ENCODE measurements around the gene TMEM91. TPM values are rescaled to one million over a fixed set of nuclear protein-coding genes. Genes with fewer than 3 reads are reported as not detected.

TMEM91 gene
- total RNA-seq, 2 experiments from 2014 or later: 10.7 to 12.7 TPM

DNA sequence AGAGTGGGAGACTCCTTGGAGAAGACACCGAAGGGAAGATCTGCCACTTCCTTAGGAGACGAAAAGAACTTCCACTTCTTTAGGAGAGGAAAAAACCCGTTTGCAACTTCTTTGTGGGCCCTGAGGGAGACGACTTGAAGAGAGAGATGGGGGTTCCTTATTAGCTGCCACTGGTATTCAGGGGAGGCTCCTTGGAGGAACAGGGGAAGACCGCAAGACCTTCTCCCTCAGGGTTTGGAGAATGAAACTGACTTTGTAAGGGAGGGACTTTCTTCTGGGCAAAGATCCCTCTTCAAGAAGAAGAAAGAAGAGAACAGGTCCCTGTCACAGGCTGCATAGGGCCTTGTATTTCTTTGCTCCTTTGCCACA is 21.7 kb downstream of the TMEM91 start:
- peak overlapping the region; percentile 84 for H2AFZ ChIP-seq (ENCODE audit: low read length)
- no peaks in the 10 kb centered on the region for H3K9me2 ChIP-seq (ENCODE audit: insufficient read depth, low read length)
- ChIA-PET POLR2A (interaction anchor here (0.9 kb wide), 1 partner anchor 34 kb away, joined by 3 read pairs; the partner anchor contains the start of gene B9D2), CTCF (ENCODE audit: unreplicated experiment) (no interaction called here)
- no peaks in the 10 kb centered on the region for H3K9me3 ChIP-seq (ENCODE audit: low read length)
- peak overlapping the region; percentile 96 for H3K4me3 ChIP-seq (ENCODE audit: low read depth, low read length, poor library complexity, severe bottlenecking)
- no peak for TF ChIP-seq CTCF (conservative IDR thresholded peaks at IDR 0.05; ENCODE audit: low read length)
- TF ChIP-seq EZH2phosphoT487 (IDR thresholded peaks at IDR 0.05; ENCODE audit: borderline replicate concordance, low read depth, low read length): no peak
- peaks cover 29% of the 10 kb centered on the region for H3K4me1 ChIP-seq (ENCODE audit: insufficient read depth, low read length, poor library complexity, severe bottlenecking)
- peaks cover 34% of the 10 kb centered on the region for H3K79me2 ChIP-seq (ENCODE audit: insufficient read depth, low read depth, low read length)
- intact Hi-C loops (cut with micrococcal nuclease; ENCODE audit: unreplicated experiment): no loop called here
- no peaks in the 10 kb centered on the region for H4K20me1 ChIP-seq (ENCODE audit: insufficient read depth, low read length)
- H3K4me2 ChIP-seq (ENCODE audit: low read length): peak overlapping the region; percentile 87
- H3K36me3 ChIP-seq (ENCODE audit: insufficient read depth, low read length): peaks cover 3% of the 10 kb centered on the region; the same call in 1 of the 2 replicates
- no peak for DNase-seq (ENCODE audit: low spot score)
- peak overlapping the region; percentile 59 for H3K27ac ChIP-seq (ENCODE audit: low read depth, low read length, poor library complexity, severe bottlenecking)
- no TSS peak for BruUV-seq (replicated peaks)

GRCh38 chr19:41398598-41398997 is 22.3 kb downstream of the TMEM91 start:
- peak overlapping the region; percentile 87 for H3K4me2 ChIP-seq (ENCODE audit: low read length)
- intact Hi-C loops (cut with micrococcal nuclease; ENCODE audit: unreplicated experiment): no loop called here
- no peaks in the 10 kb centered on the region for H3K9me2 ChIP-seq (ENCODE audit: insufficient read depth, low read length)
- H3K4me1 ChIP-seq (ENCODE audit: insufficient read depth, low read length, poor library complexity, severe bottlenecking): peaks cover 29% of the 10 kb centered on the region
- peak overlapping the region; percentile 96 for H3K4me3 ChIP-seq (ENCODE audit: low read depth, low read length, poor library complexity, severe bottlenecking)
- peaks cover 34% of the 10 kb centered on the region for H3K79me2 ChIP-seq (ENCODE audit: insufficient read depth, low read depth, low read length)
- H4K20me1 ChIP-seq (ENCODE audit: insufficient read depth, low read length): no peaks in the 10 kb centered on the region
- H3K36me3 ChIP-seq (ENCODE audit: insufficient read depth, low read length): peaks cover 3% of the 10 kb centered on the region; the same call in 1 of the 2 replicates
- no peaks in the 10 kb centered on the region for H3K9me3 ChIP-seq (ENCODE audit: low read length)
- no peak for DNase-seq (ENCODE audit: low spot score)
- TF ChIP-seq EZH2phosphoT487 (IDR thresholded peaks at IDR 0.05; ENCODE audit: borderline replicate concordance, low read depth, low read length) (no peak), CTCF (conservative IDR thresholded peaks at IDR 0.05; ENCODE audit: low read length) (no peak)
- no peak overlapping the region for H3K27ac ChIP-seq (ENCODE audit: low read depth, low read length, poor library complexity, severe bottlenecking)
- ChIA-PET POLR2A (interaction anchor here (0.9 kb wide), 1 partner anchor 35 kb away, joined by 3 read pairs; the partner anchor contains the start of gene B9D2), CTCF (ENCODE audit: unreplicated experiment) (no interaction called here)
- no peak overlapping the region for H2AFZ ChIP-seq (ENCODE audit: low read length)
- no TSS peak for BruUV-seq (replicated peaks)

DNA sequence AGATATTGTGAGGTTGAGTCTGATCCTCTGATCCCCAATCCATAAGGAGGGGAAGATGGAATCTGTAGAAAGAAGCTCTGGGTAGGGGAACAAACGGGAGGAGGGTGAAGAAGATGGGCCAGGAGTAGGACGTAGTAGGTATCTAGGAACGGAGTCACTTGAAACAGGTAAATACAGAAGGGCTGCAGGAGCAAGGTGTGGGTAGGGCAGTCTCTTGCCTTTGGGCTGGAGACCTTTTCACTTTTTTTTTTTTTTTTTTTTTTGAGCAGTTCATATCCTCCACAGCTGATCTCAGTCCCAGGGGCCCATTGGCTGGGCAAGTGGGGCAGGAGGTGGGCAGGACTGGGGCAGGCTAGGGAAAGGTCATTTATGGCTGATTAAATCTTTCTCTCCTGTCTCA is 22.8 kb downstream of the TMEM91 start:
- ChIA-PET CTCF (ENCODE audit: unreplicated experiment) (no interaction called here), POLR2A (interaction anchor here (0.9 kb wide), 1 partner anchor 35 kb away, joined by 3 read pairs; the partner anchor contains the start of gene B9D2)
- Histone ChIP-seq H3K4me1 (ENCODE audit: insufficient read depth, low read length, poor library complexity, severe bottlenecking) (peaks cover 29% of the 10 kb centered on the region), H2AFZ (ENCODE audit: low read length) (no peak overlapping the region), H3K9me3 (ENCODE audit: low read length) (no peaks in the 10 kb centered on the region), H3K27ac (ENCODE audit: low read depth, low read length, poor library complexity, severe bottlenecking) (no peak overlapping the region), H3K4me2 (ENCODE audit: low read length) (peak overlapping the region; percentile 87), H3K79me2 (ENCODE audit: insufficient read depth, low read depth, low read length) (peaks cover 34% of the 10 kb centered on the region), H3K36me3 (ENCODE audit: insufficient read depth, low read length) (peaks cover 3% of the 10 kb centered on the region; the same call in 1 of the 2 replicates), H3K4me3 (ENCODE audit: low read depth, low read length, poor library complexity, severe bottlenecking) (peak overlapping the region; percentile 96), H3K9me2 (ENCODE audit: insufficient read depth, low read length) (no peaks in the 10 kb centered on the region), H4K20me1 (ENCODE audit: insufficient read depth, low read length) (no peaks in the 10 kb centered on the region)
- no TSS peak for BruUV-seq (replicated peaks)
- intact Hi-C loops (cut with micrococcal nuclease; ENCODE audit: unreplicated experiment): no loop called here
- no peak for DNase-seq (ENCODE audit: low spot score)
- no peak for TF ChIP-seq CTCF (conservative IDR thresholded peaks at IDR 0.05; ENCODE audit: low read length)
- no peak for TF ChIP-seq EZH2phosphoT487 (IDR thresholded peaks at IDR 0.05; ENCODE audit: borderline replicate concordance, low read depth, low read length)
